ENCODE results near the gene PDRG1. TPM values are rescaled to one million over a fixed set of nuclear protein-coding genes. Genes with fewer than 3 reads are reported as not detected.

The PDRG1 gene
- total RNA-seq = 10 to 100 TPM in 1 of 3 donors, 1 to 10 TPM in 2; 9.2 to 10.0 (median 9.9) TPM
- long read RNA-seq, donor 1, transcript PDRG1-201 (5 exons, 1,998 nt) = major isoform, 14 of 16 reads
- long read RNA-seq, donor 1, partial matches to known transcripts = 1 of 16 reads
- long read RNA-seq, donor 1, other reads (novel, unspliced or antisense) = 1 of 16 reads
- long read RNA-seq, donor 2, transcript PDRG1-201 (5 exons, 1,998 nt) = major isoform, 7 of 9 reads
- long read RNA-seq, donor 2, partial matches to known transcripts = 1 of 9 reads
- long read RNA-seq, donor 2, other reads (novel, unspliced or antisense) = 1 of 9 reads

- DNase-seq (peak; percentile 96 to 98 (median 97)), ATAC-seq (peak; percentile 100)
- H3K4me1 ChIP-seq (ENCODE audit: low read depth) = peaks cover 7% of the 10 kb centered on the region
- H3K4me3 ChIP-seq = peak within 1 kb of the TSS; percentile 90
- intact Hi-C loops (cut with DNase I, micrococcal nuclease) = loop anchor here in 1 of 2 donors (10.0 kb wide), 1 partner anchor 97 kb away; no protein-coding TSS in a partner anchor
- TF ChIP-seq CTCF (IDR thresholded peaks at IDR 0.05) = peak; percentile 96
- H3K9me3 ChIP-seq = no peaks in the 10 kb centered on the region
- peaks cover 15% of the 10 kb centered on the region for H3K36me3 ChIP-seq (ENCODE audit: low read depth)
These were observed at the start of gene PDRG1 for GRCh38 chr20:31951530-31952453. TSS of gene PDRG1 (minus strand) at chr20:31952046. CDS start at chr20:31951961, 85 bp downstream.

- TF ChIP-seq CTCF (IDR thresholded peaks at IDR 0.05) = no peak
- Histone ChIP-seq H3K9me3 (no peaks in the 10 kb centered on the region), H3K4me3 (no peak overlapping the region), H3K4me1 (ENCODE audit: low read depth) (no peaks in the 10 kb centered on the region), H3K36me3 (ENCODE audit: low read depth) (no peaks in the 10 kb centered on the region)
- no peak for ATAC-seq
- DNase-seq = no peak
- intact Hi-C loops (cut with DNase I, micrococcal nuclease) = no loop called here
These were observed 46.4 kb upstream of the PDRG1 start for GRCh38 chr20:31998246-31998645.

- Histone ChIP-seq H3K4me1 (ENCODE audit: low read depth) (no peaks in the 10 kb centered on the region), H3K9me3 (no peaks in the 10 kb centered on the region), H3K4me3 (no peak overlapping the region), H3K36me3 (ENCODE audit: low read depth) (no peaks in the 10 kb centered on the region)
- no peak for TF ChIP-seq CTCF (IDR thresholded peaks at IDR 0.05)
- ATAC-seq = no peak
- no peak for DNase-seq
- intact Hi-C loops (cut with DNase I, micrococcal nuclease) = no loop called here
These were observed 45.1 kb upstream of the PDRG1 start for GRCh38 chr20:31996996-31997395.

GRCh38 chr20:31992086-31992485 lies 40.2 kb upstream of the PDRG1 start:
- no peak overlapping the region for H3K4me3 ChIP-seq
- DNase-seq = no peak
- no peaks in the 10 kb centered on the region for H3K36me3 ChIP-seq (ENCODE audit: low read depth)
- no peaks in the 10 kb centered on the region for H3K9me3 ChIP-seq
- intact Hi-C loops (cut with DNase I, micrococcal nuclease) = no loop called here
- no peak for TF ChIP-seq CTCF (IDR thresholded peaks at IDR 0.05)
- H3K4me1 ChIP-seq (ENCODE audit: low read depth) = no peaks in the 10 kb centered on the region
- no peak for ATAC-seq

GRCh38 chr20:31991339-31991705 lies 39.5 kb upstream of the PDRG1 start:
- Histone ChIP-seq H3K4me1 (ENCODE audit: low read depth) (no peaks in the 10 kb centered on the region), H3K9me3 (no peaks in the 10 kb centered on the region), H3K4me3 (no peak overlapping the region), H3K36me3 (ENCODE audit: low read depth) (no peaks in the 10 kb centered on the region)
- TF ChIP-seq CTCF (IDR thresholded peaks at IDR 0.05) = no peak
- intact Hi-C loops (cut with DNase I, micrococcal nuclease) = no loop called here
- DNase-seq (no peak), ATAC-seq (no peak)

All from mucosa of descending colon (tissue), 3 donors.